ENCODE results near the gene VASH1. TPM values are rescaled to one million over a fixed set of nuclear protein-coding genes. Genes with fewer than 3 reads are reported as not detected.
A peak's percentile ranks its signal among the peaks of the same experiment; 100 is the strongest.

The VASH1 gene
- total and polyA plus RNA-seq, 2 donors (not counting 3 experiments of a cell fraction or from before 2014, with no cell fraction given), result 39.8 to 168 TPM

GRCh38 chr14:76775695-76776427 is 14.6 kb downstream of the VASH1 start:
- peaks cover 20% of the 10 kb centered on the region for H3K4me1 ChIP-seq (ENCODE audit: control insufficient read depth, extremely low read depth, insufficient read depth, low read length)
- H2AFZ ChIP-seq (ENCODE audit: low read depth, low read length), result no peak overlapping the region
- no peaks in the 10 kb centered on the region for H3K9me3 ChIP-seq (replicated peaks; ENCODE audit: control insufficient read depth, insufficient read depth, low read length)
- H3K27ac ChIP-seq (ENCODE audit: insufficient read depth, low read depth, low read length), result no peak overlapping the region
- peaks cover 0 to 29% of the 10 kb centered on the region in 2 experiments for H3K36me3 ChIP-seq (ENCODE audit: control insufficient read depth in 2 of 2, extremely low read depth in 1 of 2, insufficient read depth in 2 of 2, low read length in 2 of 2)
- no peak overlapping the region for H3K4me3 ChIP-seq (replicated peaks in 1 of 3; ENCODE audit: insufficient read depth in 1 of 3, low read depth in 1 of 3, low read length in 3 of 3)
- CTCF ChIA-PET, result interaction anchor here (1.7 to 15.4 kb wide), 3 partner anchors 9 to 63 kb away, joined by 5 to 557 read pairs (median 14); no protein-coding TSS in a partner anchor
- H3K9me1 ChIP-seq (replicated peaks; ENCODE audit: control insufficient read depth, extremely low read depth, insufficient read depth, low read length), result no peaks in the 10 kb centered on the region
- H3K9ac ChIP-seq (replicated peaks; ENCODE audit: extremely low read depth, insufficient read depth, low read length), result no peak overlapping the region
- POLR2A ChIA-PET, result no interaction called here
- DNase-seq (ENCODE audit: low read depth, low spot score) (no peak), FAIRE-seq (no peak)
- intact Hi-C loops (cut with micrococcal nuclease), result no loop called here
- no TSS peak for BruUV-seq (replicated peaks)
- H3K79me2 ChIP-seq (ENCODE audit: control insufficient read depth, insufficient read depth, low read length), result no peaks in the 10 kb centered on the region
- H3K4me2 ChIP-seq (ENCODE audit: insufficient read depth, low read length), result no peak overlapping the region
- H4K20me1 ChIP-seq (replicated peaks; ENCODE audit: control insufficient read depth, extremely low read depth, insufficient read depth, low read length), result no peaks in the 10 kb centered on the region
- no peak for TF ChIP-seq EZH2 (IDR thresholded peaks at IDR 0.05; ENCODE audit: borderline replicate concordance, low read depth, low read length, severe bottlenecking)
- TF ChIP-seq GATA2 (IDR thresholded peaks at IDR 0.05; ENCODE audit: insufficient read depth, insufficient read length, low read depth, low read length), result no peak
- dilution Hi-C loops (cut with MboI; ENCODE audit: extremely low pct_ligation_motif_present, low sequenced_read_pairs), result no loop called here
- H3K27me3 ChIP-seq (ENCODE audit: control insufficient read depth in 2 of 2, insufficient read depth in 2 of 2, low read length in 2 of 2), result no peaks in the 10 kb centered on the region

DNA sequence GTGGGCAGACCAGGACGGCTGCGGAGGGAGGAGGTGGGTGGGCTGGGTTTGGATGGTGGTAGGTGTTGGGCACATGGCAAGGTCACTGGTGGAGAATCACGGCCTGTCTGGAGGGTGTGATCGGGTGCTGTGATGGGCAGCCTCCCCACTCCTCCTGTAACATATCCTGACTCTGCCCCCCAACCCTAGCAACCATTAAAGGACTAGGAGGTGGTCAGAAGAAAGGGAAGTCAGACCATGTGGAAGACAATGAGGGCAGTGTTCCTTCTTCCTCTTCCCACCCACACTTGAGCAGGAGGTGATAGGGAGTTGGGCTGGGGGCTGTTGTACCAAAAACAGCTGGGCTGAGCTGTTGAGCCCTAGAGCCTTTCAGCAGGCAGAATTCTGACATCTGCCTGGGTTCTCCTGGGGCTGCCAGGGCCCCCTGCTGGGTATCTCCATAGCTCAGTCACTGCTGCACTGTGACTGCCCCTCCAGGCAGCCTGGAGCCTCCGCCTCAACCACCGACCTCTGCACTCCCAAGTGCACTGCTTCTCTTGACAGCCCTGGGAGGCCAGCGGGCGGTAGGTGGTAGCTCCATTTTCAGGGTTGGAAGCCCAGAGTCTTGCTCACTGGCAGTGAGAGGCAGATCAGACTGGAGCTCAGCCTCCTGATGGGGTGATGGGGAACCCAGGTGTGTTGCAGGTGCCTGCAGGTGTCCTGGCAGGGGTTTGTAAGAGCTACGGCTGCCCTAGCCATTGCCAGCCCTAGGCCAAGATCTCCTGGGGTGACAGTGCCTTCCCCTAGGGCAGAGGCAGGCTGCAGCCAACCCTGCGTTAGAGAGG is 15.4 kb downstream of the VASH1 start:
- no peak overlapping the region for H3K9ac ChIP-seq (replicated peaks; ENCODE audit: extremely low read depth, insufficient read depth, low read length)
- no peak for FAIRE-seq
- no peak for DNase-seq (ENCODE audit: low read depth, low spot score)
- intact Hi-C loops (cut with micrococcal nuclease), result no loop called here
- dilution Hi-C loops (cut with MboI; ENCODE audit: extremely low pct_ligation_motif_present, low sequenced_read_pairs), result no loop called here
- H3K4me3 ChIP-seq (replicated peaks in 1 of 3; ENCODE audit: insufficient read depth in 1 of 3, low read depth in 1 of 3, low read length in 3 of 3), result no peak overlapping the region
- peaks cover 20% of the 10 kb centered on the region for H3K4me1 ChIP-seq (ENCODE audit: control insufficient read depth, extremely low read depth, insufficient read depth, low read length)
- ChIA-PET CTCF (interaction anchor here (1.0 to 15.4 kb wide), 4 partner anchors 8 to 63 kb away, joined by 3 to 557 read pairs (median 10); no protein-coding TSS in a partner anchor), POLR2A (no interaction called here)
- no peak for TF ChIP-seq EZH2 (IDR thresholded peaks at IDR 0.05; ENCODE audit: borderline replicate concordance, low read depth, low read length, severe bottlenecking)
- TF ChIP-seq, protein P1, sequence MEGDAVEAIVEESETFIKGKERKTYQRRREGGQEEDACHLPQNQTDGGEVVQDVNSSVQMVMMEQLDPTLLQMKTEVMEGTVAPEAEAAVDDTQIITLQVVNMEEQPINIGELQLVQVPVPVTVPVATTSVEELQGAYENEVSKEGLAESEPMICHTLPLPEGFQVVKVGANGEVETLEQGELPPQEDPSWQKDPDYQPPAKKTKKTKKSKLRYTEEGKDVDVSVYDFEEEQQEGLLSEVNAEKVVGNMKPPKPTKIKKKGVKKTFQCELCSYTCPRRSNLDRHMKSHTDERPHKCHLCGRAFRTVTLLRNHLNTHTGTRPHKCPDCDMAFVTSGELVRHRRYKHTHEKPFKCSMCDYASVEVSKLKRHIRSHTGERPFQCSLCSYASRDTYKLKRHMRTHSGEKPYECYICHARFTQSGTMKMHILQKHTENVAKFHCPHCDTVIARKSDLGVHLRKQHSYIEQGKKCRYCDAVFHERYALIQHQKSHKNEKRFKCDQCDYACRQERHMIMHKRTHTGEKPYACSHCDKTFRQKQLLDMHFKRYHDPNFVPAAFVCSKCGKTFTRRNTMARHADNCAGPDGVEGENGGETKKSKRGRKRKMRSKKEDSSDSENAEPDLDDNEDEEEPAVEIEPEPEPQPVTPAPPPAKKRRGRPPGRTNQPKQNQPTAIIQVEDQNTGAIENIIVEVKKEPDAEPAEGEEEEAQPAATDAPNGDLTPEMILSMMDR (IDR thresholded peaks at IDR 0.05; ENCODE audit: extremely low read depth in 1 of 2, insufficient read depth in 1 of 2, low read depth in 1 of 2, low read length in 2 of 2), result peak in 1 of 2 donors; percentile 39
- no peak overlapping the region for H3K27ac ChIP-seq (ENCODE audit: insufficient read depth, low read depth, low read length)
- H3K79me2 ChIP-seq (ENCODE audit: control insufficient read depth, insufficient read depth, low read length), result no peaks in the 10 kb centered on the region
- H3K36me3 ChIP-seq (ENCODE audit: control insufficient read depth in 2 of 2, extremely low read depth in 1 of 2, insufficient read depth in 2 of 2, low read length in 2 of 2), result peaks cover 0 to 29% of the 10 kb centered on the region in 2 experiments
- H3K9me1 ChIP-seq (replicated peaks; ENCODE audit: control insufficient read depth, extremely low read depth, insufficient read depth, low read length), result no peaks in the 10 kb centered on the region
- BruUV-seq (replicated peaks), result no TSS peak
- H4K20me1 ChIP-seq (replicated peaks; ENCODE audit: control insufficient read depth, extremely low read depth, insufficient read depth, low read length), result no peaks in the 10 kb centered on the region
- no peak overlapping the region for H2AFZ ChIP-seq (ENCODE audit: low read depth, low read length)
- no peaks in the 10 kb centered on the region for H3K27me3 ChIP-seq (ENCODE audit: control insufficient read depth in 2 of 2, insufficient read depth in 2 of 2, low read length in 2 of 2)
- H3K9me3 ChIP-seq (replicated peaks; ENCODE audit: control insufficient read depth, insufficient read depth, low read length), result no peaks in the 10 kb centered on the region
- no peak overlapping the region for H3K4me2 ChIP-seq (ENCODE audit: insufficient read depth, low read length)
